ENCODE results near the gene MAGI2. TPM values are rescaled to one million over a fixed set of nuclear protein-coding genes. Genes with fewer than 3 reads are reported as not detected.

The MAGI2 gene
- total RNA-seq, 1 experiment from 2014 or later, result 0.22 TPM

- Histone ChIP-seq H3K27me3 (ENCODE audit: insufficient read depth, low read length) (peaks cover 14% of the 10 kb centered on the region; the same call in 1 of the 2 replicates), H3K4me3 (replicated peaks in 1 of 2; ENCODE audit: low read depth in 1 of 2, low read length in 2 of 2) (no peak overlapping the region), H4K20me1 (ENCODE audit: insufficient read depth) (no peaks in the 10 kb centered on the region), H3K79me2 (ENCODE audit: insufficient read depth, low read length) (no peaks in the 10 kb centered on the region), H3K4me1 (ENCODE audit: control insufficient read depth in 1 of 2, insufficient read depth in 2 of 2, low read length in 2 of 2) (no peaks in the 10 kb centered on the region), H3K36me3 (ENCODE audit: control insufficient read depth in 1 of 2, insufficient read depth in 2 of 2, low read length in 2 of 2) (no peaks in the 10 kb centered on the region), H3K4me2 (ENCODE audit: low read length) (no peak overlapping the region), H3K9ac (ENCODE audit: low read length) (no peak overlapping the region), H3K9me3 (ENCODE audit: control insufficient read depth in 1 of 2, insufficient read depth in 1 of 2, low read depth in 1 of 2, low read length in 2 of 2) (no peaks in the 10 kb centered on the region), H3K27ac (ENCODE audit: low read depth, low read length) (no peak overlapping the region), H3K9me2 (ENCODE audit: insufficient read depth) (no peaks in the 10 kb centered on the region), H2AFZ (ENCODE audit: low read depth, low read length, poor library complexity, severe bottlenecking) (no peak overlapping the region)
- no TSS peak for BruUV-seq (replicated peaks)
- intact Hi-C loops (cut with micrococcal nuclease), result no loop called here
- ChIA-PET RAD21 (ENCODE audit: low non-redundant PET in 1 of 2, low total read pairs in 2 of 2, uncharacterized antibody in 2 of 2, unreplicated experiment in 2 of 2) (no interaction called here), POLR2A (no interaction called here), CTCF (no interaction called here)
- no peak for DNase-seq (ENCODE audit: low read depth, low spot score)
- no peak for ATAC-seq
- TF ChIP-seq SRF (IDR thresholded peaks at IDR 0.05; ENCODE audit: low read depth) (no peak), TCF7L2 (IDR thresholded peaks at IDR 0.05; ENCODE audit: borderline replicate concordance, extremely low read depth, insufficient read depth, insufficient read length) (no peak), JUND (IDR thresholded peaks at IDR 0.05) (no peak), EZH2 (IDR thresholded peaks at IDR 0.05) (no peak), CTCF (IDR thresholded peaks at IDR 0.05 in 2 of 3, conservative IDR thresholded peaks at IDR 0.05 in 1 of 3; ENCODE audit: borderline replicate concordance in 1 of 3, insufficient read depth in 1 of 3, low read depth in 2 of 3, low read length in 2 of 3) (no peak), RAD21 (IDR thresholded peaks at IDR 0.05; ENCODE audit: low read depth) (no peak), POLR2A (IDR thresholded peaks at IDR 0.05; ENCODE audit: borderline replicate concordance, extremely low read depth, insufficient read depth, insufficient read length) (no peak), ZBTB33 (IDR thresholded peaks at IDR 0.05; ENCODE audit: extremely low read depth, insufficient replicate concordance, low read length) (no peak), CBX3 (IDR thresholded peaks at IDR 0.05; ENCODE audit: low read depth) (no peak), EGR1 (IDR thresholded peaks at IDR 0.05; ENCODE audit: low read depth) (no peak), ELF1 (IDR thresholded peaks at IDR 0.05; ENCODE audit: borderline replicate concordance, low read depth) (no peak), FOSL1 (IDR thresholded peaks at IDR 0.05; ENCODE audit: low read depth) (no peak), YY1 (IDR thresholded peaks at IDR 0.05; ENCODE audit: extremely low read depth, insufficient replicate concordance, low read depth, low read length) (no peak), POLR2AphosphoS5 (IDR thresholded peaks at IDR 0.05; ENCODE audit: low read depth, low read length) (no peak), REST (IDR thresholded peaks at IDR 0.05; ENCODE audit: low read depth) (no peak)
Measured at GRCh38 chr7:78118470-78118869, 1335.0 kb downstream of the MAGI2 start.
